Measurements from ENCODE around the gene SLC29A3. TPM values are rescaled to one million over a fixed set of nuclear protein-coding genes. Genes with fewer than 3 reads are reported as not detected.
A peak's percentile ranks its signal among the peaks of the same experiment; 100 is the strongest.

The SLC29A3 gene
- total RNA-seq, 2 experiments from 2014 or later = 4.3 TPM

DNA sequence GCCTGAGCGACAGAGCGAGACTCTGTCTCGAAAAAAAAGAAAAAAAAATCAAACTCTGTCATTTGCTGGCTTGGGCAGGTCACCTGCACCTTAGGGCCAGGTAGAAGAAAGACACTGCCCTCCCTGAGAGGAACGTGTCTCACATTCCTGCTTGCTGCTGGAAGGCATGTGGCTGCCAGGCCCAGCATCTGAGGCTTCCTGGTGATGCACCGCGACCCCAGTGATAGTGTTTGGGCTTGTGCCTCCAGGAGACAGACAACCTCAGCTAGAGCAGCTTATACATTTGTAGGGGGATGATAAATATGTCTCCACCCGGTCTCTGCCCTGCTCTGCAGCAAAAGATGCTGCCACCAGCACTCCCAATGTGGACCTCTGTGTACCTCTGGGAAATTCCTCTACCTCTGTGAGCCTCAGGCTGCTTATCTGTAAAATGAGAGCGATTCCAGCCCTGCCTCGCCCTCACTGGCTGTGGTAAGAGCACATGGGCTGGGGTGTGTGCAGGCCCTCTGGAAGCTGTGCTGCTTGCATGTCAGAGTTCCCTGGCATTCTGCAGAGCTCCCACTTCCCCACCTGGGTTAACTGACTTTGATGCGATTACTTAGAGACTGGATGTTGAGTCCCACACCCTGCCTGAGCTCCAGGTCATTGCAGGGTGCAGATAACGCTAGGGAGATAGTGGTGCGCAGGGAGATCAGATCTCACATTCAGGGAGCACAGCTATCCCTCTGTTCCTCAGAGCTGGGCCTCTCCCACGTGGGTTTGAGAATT is 19.9 kb downstream of the SLC29A3 start:
- Mint-ChIP-seq H3K4me3 (no peak overlapping the region), H3K9me3 (no peaks in the 10 kb centered on the region), H3K27me3 (no peaks in the 10 kb centered on the region), H3K27ac (no peak overlapping the region), H3K4me1 (no peaks in the 10 kb centered on the region), H3K36me3 (peaks cover 2% of the 10 kb centered on the region)
- DNase-seq = no peak

- Mint-ChIP-seq H3K4me3 (no peak overlapping the region), H3K27me3 (no peaks in the 10 kb centered on the region), H3K9me3 (no peaks in the 10 kb centered on the region), H3K36me3 (peaks cover 2% of the 10 kb centered on the region), H3K4me1 (no peaks in the 10 kb centered on the region), H3K27ac (peak overlapping the region; percentile 40)
- DNase-seq = no peak
Observed at GRCh38 chr10:71339796-71340589, 20.9 kb downstream of the SLC29A3 start.

DNA sequence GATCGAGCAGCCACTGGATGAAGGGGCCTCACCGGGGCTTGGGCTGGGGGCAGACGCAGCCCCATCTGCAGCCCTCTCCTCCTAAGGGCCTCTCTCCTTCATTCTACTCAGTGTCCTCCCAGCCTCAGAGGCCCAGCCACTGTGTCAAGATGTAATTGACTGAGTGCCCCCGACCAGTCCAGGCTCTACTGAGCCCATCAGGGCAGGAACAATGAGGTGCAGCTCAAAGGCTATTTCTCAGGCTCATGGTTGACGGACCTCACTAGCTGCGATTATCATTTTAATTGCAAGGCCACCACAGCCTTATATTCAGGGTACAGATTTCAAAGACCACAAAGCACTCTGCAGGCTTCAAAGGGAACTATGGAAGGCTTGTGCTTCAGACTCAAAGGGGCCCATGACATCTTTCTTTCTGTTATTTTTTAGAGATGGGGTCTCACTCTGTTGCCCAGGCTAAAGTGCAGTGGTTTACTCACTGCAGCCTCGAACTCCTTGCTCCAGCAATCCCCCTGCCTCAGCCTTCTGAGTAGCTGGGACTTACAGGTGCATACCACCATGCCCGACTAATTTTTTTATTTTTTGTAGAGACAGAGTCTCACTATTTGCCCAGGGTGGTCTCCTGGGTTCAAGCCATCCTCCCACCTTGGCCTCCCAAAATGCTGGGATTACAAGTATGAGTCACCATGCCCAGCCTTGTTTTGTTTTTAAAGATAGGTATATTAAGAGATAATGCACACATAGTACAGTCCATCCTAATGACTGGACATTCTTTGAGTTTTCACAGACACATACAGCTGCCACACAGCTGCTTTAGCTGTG is 23.7 kb downstream of the SLC29A3 start:
- H3K27ac Mint-ChIP-seq = no peak overlapping the region
- H3K27me3 Mint-ChIP-seq = no peaks in the 10 kb centered on the region
- H3K9me3 Mint-ChIP-seq = no peaks in the 10 kb centered on the region
- DNase-seq = no peak
- peaks cover 2% of the 10 kb centered on the region for H3K36me3 Mint-ChIP-seq
- H3K4me1 Mint-ChIP-seq = no peaks in the 10 kb centered on the region
- H3K4me3 Mint-ChIP-seq = no peak overlapping the region

GRCh38 chr10:71343392-71343773 is 24.3 kb downstream of the SLC29A3 start:
- Mint-ChIP-seq H3K27ac (no peak overlapping the region), H3K36me3 (peaks cover 2% of the 10 kb centered on the region), H3K4me3 (no peak overlapping the region), H3K27me3 (no peaks in the 10 kb centered on the region), H3K4me1 (no peaks in the 10 kb centered on the region), H3K9me3 (no peaks in the 10 kb centered on the region)
- DNase-seq = no peak

DNA sequence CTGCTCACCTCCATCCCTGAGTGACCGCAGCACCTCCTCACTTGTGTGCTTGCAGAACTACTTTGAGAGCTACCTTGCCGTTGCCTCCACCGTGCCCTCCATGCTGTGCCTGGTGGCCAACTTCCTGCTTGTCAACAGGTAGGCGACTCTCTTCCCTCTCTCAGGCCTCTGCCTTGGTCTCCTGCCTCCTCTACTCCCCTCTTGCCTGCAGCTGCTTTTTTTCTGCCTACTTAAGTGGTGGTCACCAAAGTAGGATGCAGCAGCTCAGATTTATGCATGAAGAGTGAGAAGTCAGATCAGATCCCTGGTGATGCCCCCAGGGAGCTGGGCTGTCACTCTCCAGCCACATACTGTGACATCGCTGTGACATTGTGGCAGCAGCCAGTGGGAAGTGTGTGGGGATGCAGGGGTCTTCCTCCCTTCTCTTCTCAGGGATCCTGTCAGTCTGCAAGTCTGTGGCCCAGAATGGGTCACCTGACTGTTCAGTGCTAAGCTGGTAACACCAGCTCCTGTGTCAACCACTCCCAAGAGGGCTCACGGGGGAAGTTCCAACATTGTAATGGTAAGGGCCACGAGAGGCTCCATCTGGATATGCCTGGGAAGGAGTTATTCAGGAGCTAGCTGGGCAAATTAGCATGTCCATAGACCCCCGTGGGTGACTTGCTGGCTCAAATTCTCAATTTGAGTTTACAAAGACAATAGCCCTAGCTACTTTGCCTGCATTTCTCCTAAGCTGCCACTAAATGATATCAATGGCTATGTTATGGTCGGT is 25.3 kb downstream of the SLC29A3 start:
- Mint-ChIP-seq H3K4me3 (no peak overlapping the region), H3K27ac (no peak overlapping the region), H3K9me3 (no peaks in the 10 kb centered on the region), H3K4me1 (no peaks in the 10 kb centered on the region), H3K27me3 (no peaks in the 10 kb centered on the region), H3K36me3 (peaks cover 2% of the 10 kb centered on the region)
- no peak for DNase-seq

GRCh38 chr10:71344993-71345480 is 26.0 kb downstream of the SLC29A3 start:
- H3K4me1 Mint-ChIP-seq = no peaks in the 10 kb centered on the region
- H3K36me3 Mint-ChIP-seq = peaks cover 2% of the 10 kb centered on the region
- H3K27ac Mint-ChIP-seq = no peak overlapping the region
- no peaks in the 10 kb centered on the region for H3K9me3 Mint-ChIP-seq
- DNase-seq = no peak
- no peak overlapping the region for H3K4me3 Mint-ChIP-seq
- H3K27me3 Mint-ChIP-seq = no peaks in the 10 kb centered on the region

DNA sequence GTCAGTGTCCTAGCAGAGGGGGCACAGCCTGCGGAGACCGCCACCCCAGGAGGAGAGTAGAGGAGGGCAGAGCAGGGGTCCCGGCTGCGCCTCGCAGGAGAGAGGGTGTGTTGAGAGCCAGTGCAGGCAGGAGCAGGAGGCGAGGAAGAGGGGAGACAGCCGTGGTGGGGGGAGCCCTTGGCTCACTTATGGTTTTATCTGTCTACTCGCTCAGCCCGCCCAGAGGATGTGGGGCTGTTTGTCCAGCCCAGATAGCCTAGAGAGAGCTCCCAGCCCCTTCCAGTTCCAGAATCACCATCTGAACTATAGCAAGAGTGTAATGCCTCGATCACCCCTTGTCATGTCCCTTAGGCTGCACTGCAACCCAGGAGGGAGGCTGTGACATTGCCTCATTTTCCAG is 26.6 kb downstream of the SLC29A3 start:
- Mint-ChIP-seq H3K27me3 (no peaks in the 10 kb centered on the region), H3K27ac (no peak overlapping the region), H3K4me1 (no peaks in the 10 kb centered on the region), H3K9me3 (no peaks in the 10 kb centered on the region), H3K36me3 (no peaks in the 10 kb centered on the region), H3K4me3 (no peak overlapping the region)
- DNase-seq = no peak

- Mint-ChIP-seq H3K4me3 (no peak overlapping the region), H3K27me3 (no peaks in the 10 kb centered on the region), H3K27ac (no peak overlapping the region), H3K4me1 (no peaks in the 10 kb centered on the region), H3K36me3 (no peaks in the 10 kb centered on the region), H3K9me3 (no peaks in the 10 kb centered on the region)
- DNase-seq = no peak
Observed at GRCh38 chr10:71346731-71347130, 27.7 kb downstream of the SLC29A3 start.

GRCh38 chr10:71347587-71348395 is 28.7 kb downstream of the SLC29A3 start:
- no peaks in the 10 kb centered on the region for H3K27me3 Mint-ChIP-seq
- H3K4me3 Mint-ChIP-seq = no peak overlapping the region
- no peaks in the 10 kb centered on the region for H3K36me3 Mint-ChIP-seq
- H3K4me1 Mint-ChIP-seq = no peaks in the 10 kb centered on the region
- H3K9me3 Mint-ChIP-seq = no peaks in the 10 kb centered on the region
- DNase-seq = no peak
- H3K27ac Mint-ChIP-seq = no peak overlapping the region

- no peaks in the 10 kb centered on the region for H3K4me1 Mint-ChIP-seq
- H3K4me3 Mint-ChIP-seq = no peak overlapping the region
- no peak overlapping the region for H3K27ac Mint-ChIP-seq
- H3K9me3 Mint-ChIP-seq = no peaks in the 10 kb centered on the region
- no peak for DNase-seq
- no peaks in the 10 kb centered on the region for H3K27me3 Mint-ChIP-seq
- H3K36me3 Mint-ChIP-seq = no peaks in the 10 kb centered on the region
Observed at GRCh38 chr10:71348850-71349249, 29.8 kb downstream of the SLC29A3 start.

DNA sequence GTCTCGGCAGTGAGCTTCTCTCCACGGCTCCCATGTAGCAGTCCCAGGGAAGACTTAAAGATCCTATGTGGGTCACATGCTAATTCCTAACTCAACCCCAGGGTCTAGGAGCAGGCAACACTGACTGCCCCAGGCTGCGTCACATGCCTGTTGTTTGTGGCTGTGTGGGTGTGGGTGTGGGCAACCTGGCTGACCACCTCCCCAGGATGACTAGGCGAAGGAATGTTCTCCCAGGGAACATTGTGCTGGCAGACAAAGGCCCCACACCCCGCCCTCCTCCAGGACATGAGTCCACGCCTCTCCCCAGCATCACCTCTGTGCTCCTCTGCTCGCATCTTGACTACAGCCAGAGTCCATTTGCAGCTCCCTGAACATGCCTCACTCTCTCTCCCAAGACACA is 30.3 kb downstream of the SLC29A3 start:
- H3K27ac Mint-ChIP-seq = no peak overlapping the region
- H3K27me3 Mint-ChIP-seq = no peaks in the 10 kb centered on the region
- no peaks in the 10 kb centered on the region for H3K9me3 Mint-ChIP-seq
- DNase-seq = no peak
- H3K4me1 Mint-ChIP-seq = no peaks in the 10 kb centered on the region
- H3K4me3 Mint-ChIP-seq = no peak overlapping the region
- H3K36me3 Mint-ChIP-seq = no peaks in the 10 kb centered on the region

DNA sequence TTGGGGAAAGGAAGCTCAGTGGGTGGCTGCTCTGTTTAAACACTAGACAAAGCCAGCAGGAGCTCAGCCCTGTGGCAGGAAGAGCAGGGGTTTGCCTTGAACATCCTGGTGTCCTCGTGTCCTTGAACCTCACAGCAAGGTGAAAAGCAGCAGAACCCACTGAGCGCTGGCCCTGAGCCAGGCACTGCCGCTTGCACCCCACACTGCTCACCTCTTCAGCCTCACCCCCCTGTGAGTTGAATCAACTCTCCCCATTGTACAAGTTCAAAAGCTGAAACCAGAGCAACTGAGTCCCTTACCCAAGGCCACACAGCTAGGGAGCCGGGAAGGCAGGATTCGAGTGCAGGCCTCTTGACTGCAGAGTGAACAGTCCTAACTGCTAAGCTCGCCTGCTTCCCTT is 32.0 kb downstream of the SLC29A3 start:
- Mint-ChIP-seq H3K27me3 (no peaks in the 10 kb centered on the region), H3K36me3 (no peaks in the 10 kb centered on the region), H3K27ac (no peak overlapping the region), H3K9me3 (no peaks in the 10 kb centered on the region), H3K4me1 (no peaks in the 10 kb centered on the region), H3K4me3 (no peak overlapping the region)
- no peak for DNase-seq

DNA sequence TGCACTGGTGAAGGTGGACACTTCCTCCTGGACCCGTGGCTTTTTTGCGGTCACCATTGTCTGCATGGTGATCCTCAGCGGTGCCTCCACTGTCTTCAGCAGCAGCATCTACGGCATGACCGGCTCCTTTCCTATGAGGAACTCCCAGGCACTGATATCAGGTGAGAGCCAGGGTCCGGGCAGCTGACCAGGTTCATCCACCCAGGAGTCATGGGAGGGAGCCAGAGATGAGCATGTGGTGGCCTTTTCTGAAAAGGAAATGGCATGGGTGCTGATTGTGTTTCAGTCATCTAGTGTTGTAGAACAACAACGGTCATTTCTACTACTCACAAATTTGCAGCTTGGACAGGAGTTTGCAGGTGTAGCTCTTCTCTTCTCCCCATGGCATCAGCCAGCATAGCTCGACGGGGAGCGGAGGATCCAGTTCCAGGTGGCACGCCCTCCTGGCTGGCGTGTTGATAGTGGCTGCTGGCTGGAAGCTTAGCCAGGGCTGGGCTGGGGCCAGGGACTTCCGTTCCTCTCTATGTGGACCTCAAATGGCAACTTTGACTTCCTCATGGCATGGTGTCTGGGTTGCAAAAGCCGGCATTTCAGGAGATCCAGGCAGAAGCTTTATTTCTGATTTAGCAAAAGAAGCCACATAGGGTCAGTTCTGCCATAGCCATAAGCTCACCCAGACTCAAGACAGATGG is 32.7 kb downstream of the SLC29A3 start:
- H3K4me1 Mint-ChIP-seq = no peaks in the 10 kb centered on the region
- no peak overlapping the region for H3K27ac Mint-ChIP-seq
- no peaks in the 10 kb centered on the region for H3K9me3 Mint-ChIP-seq
- no peak for DNase-seq
- H3K36me3 Mint-ChIP-seq = no peaks in the 10 kb centered on the region
- H3K27me3 Mint-ChIP-seq = no peaks in the 10 kb centered on the region
- H3K4me3 Mint-ChIP-seq = no peak overlapping the region
